ENCODE data around the gene OXTR.

- TF ChIP-seq POLR2A (IDR thresholded peaks at IDR 0.05; ENCODE audit: low read depth, low read length) (no peak), POLR2AphosphoS5 (IDR thresholded peaks at IDR 0.05; ENCODE audit: low read depth, low read length) (no peak), TAF1 (IDR thresholded peaks at IDR 0.05; ENCODE audit: borderline replicate concordance, low read depth, low read length) (no peak)
These were observed 37.0 kb downstream of the OXTR start for GRCh38 chr3:8732413-8732812.

Measured in GM12892 (cell line).